ENCODE data around the gene DENND1B.
"Not testable (repeated sequence)": the region's sequence is repeated elsewhere in the genome, so short reads cannot be mapped to it uniquely, and the experiment has no call there.

The DENND1B gene

DNA sequence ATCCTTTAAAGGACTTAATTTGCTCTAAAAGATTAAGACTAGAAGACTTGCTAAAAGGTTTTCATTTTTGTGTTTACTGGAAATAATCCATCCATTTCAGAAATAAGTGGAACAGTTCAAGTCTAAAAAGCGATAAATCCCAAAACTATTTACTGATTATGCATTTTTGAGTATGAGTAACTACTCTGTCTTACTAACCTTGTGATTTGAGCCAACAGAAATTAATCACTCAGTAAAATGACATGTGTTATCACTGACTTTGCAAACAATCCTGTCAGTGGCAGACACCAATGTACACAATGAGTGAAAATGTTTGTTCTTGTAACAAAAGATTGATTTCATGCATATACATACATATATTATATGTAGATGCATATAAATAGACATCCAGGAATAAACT, 218.0 kb downstream of the DENND1B start:
- DNase-seq (ENCODE audit: low read depth): no peak

DNA sequence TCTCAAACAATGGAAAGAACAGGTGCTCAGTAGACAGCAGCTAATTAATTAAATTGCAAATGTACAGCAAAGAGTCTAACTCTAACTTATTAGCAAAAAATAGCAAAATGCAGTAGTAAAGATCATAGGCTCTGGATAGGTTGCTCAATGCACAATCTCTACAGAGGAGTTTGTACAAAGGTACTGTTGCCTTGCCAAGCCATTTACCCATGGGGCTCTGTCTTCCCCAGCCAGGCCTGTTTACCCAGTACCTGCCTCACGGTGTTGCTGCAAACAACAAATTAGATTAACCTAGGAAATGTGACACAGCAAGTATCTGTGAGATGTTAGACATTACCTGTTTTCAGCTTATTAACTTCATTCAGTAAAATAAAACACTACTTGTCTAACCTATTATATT, 222.0 kb downstream of the DENND1B start:
- DNase-seq (ENCODE audit: low read depth): no peak

DNA sequence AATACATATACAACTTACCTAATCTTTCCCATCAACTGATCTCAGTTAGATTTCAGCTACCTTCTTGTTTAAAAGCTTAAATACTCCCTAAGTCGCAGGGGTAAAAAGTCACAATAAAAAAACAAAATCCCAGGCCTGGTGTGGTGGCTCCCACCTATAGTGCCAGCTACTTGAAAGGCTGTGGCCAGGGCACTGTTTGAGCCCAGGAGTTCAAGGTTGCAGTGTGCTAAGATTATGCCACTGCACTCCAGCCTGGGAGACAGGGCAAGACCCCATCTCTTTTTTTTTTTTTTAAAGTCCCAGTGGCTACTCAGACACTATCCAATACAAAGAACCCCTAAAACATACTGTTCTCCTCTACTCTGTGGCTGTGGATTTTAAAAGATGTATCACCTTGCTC, 228.3 kb downstream of the DENND1B start:
- DNase-seq (ENCODE audit: low read depth): no peak

DNA sequence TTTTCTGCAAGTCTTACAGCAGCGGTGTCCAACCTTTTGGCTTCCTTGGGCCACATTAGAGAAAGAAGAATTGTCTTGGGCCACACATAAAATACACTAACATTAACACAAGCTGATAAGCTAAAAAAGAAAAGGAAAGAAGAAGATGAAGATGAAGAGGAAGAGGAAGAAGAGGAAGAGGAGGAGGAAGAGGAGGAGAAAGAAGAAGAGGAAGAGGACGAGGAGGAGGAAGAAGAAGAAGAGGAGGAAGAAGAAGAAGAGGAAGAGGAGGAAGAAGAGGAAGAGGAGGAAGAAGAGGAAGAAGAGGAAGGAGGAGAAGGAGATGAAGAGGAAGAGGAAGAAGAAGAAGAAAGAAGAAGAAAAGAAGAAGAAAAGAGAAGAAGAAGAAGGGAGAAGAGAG, 230.7 kb downstream of the DENND1B start:
- DNase-seq (ENCODE audit: low read depth): no peak

DNA sequence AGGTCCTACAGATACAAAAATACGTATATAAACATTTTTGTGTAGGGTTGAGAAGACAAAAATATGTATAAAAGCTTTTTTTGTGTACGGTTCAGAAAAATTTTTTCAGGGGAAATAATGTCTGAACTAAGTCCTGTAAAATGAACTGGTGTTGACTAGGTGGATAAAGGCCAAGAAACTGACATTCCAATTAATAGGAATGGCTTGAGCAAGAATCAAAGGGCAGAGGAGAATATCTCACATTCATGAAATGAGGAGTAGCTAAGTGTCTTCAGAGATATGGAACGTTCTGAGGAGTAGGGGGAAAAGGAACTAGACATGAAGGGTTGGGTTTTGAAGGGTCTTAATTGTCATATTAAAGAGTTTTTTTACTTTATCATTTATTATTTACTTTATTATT, 231.2 kb downstream of the DENND1B start:
- DNase-seq (ENCODE audit: low read depth): no peak

DNA sequence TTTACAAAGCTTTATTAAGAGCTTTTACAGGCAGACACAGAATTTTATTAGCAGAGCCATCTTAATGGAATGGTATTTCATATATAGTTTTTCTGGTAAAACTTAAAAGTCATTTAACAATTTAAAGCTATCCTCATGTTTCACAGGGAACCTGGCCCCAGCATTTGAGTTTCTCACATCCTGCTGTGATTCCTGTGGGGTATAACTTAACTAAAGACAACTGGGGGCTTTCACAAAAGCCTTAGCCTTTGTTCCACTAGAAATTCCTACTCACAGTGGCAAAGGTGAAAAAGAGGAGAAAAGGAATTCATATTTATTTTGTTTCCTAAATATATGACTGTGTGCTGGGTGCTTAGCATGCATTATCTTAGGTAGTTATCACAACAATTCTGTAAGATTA, 233.9 kb downstream of the DENND1B start:
- no peak for DNase-seq (ENCODE audit: low read depth)

DNA sequence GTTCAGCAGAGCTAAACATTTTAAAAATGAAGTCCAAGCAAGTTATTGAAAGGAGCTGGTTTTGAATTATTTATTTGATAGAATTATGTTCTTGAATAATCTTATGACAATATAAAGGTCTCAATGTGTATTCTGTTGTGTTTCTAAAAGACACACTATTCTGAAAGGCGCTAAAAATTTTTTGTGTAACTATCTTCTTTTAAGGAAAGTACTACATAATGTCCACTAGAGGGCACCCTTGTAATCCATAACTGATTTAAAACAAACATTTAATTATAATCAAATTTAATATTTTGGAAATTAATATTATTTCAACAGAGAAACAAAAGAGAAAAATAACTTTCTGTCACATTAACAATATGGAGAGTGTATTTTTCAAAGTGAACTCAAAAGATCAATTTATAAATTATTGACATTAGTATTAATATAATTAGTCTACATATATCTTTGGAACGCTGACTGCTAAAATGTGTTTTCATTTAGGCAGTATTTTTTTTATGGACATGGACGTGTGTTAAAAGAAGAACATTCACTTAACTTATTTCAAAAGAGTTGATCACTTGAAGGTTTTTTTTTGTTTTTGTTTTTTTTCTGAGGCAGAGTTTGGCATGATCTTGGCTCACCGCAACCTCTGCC, 248.4 kb downstream of the DENND1B start:
- no peak for DNase-seq (ENCODE audit: low read depth)

DNA sequence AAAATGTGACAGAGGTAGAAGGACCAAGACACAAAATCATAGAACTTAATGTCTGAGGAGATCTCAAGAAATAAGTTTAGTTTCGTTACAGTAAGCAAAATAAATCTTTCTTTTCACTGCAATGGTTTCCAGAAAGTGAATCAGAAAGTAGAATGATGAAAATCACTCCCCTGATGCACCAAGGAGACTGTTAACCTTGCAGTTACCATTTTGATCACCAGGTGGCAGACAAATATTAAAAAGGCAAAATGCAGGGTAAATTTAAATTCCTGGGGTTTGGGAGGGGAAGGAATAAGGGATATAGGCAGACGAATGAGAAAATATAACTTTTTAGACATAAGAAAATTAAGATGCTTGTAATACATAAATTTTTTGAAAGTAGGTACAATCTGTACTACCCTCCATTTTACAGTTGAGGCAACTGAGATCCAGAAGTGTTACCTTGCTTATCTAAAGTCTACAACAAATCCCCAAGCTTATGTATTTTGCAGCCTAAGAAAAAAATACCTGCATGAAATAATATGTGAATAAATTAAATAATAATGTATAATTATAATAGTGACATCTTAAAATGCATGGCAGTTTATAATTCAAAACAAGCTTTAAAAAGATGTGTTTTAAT, 254.1 kb downstream of the DENND1B start:
- peak; percentile 7 for DNase-seq (ENCODE audit: low read depth)

DNA sequence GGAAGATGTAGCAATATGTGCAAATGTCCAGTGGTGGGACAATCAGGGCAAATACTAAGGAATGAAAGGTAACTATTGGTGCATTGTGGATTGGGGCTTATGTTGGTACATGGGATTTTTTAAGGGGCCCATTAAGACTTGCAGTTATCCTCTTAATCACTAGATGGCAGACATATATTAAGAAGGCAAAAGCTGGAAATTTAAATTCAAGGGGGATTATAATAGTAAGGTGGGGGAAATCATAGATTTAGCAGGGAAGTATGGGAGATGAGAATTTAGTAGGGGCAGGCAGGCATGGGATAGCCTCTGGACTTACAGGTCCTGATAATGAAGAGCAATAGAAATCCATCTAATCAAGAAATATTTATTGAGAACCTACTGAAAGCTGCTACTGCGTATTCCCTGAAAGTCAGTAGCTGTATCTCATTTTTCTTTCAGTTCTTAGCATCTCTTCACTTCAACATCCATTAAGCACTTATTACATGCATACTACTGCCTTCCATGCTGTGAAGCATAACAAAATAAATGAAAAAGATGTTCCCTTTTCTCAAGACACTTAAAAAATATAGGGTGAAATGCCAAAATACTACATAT, 255.4 kb downstream of the DENND1B start:
- no peak for DNase-seq (ENCODE audit: low read depth)

DNA sequence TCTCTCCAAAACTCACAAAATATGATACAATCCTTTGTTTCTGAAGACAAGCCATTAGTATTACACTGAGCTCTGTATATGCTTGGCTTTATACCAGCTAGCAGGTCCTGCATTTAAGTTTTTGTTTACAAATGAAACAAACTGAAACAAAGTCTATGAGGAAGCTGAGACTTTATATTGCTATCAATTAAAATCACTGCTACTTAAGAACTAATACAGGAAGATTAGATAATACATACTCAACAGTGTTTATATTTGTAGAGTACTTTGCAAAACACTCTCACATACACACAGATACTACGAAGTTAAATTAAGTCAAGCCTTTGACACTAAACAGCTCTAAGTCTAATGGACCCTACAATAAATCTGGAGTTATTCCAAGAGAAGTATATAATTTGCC, 259.9 kb downstream of the DENND1B start:
- DNase-seq (ENCODE audit: low read depth): no peak

DNA sequence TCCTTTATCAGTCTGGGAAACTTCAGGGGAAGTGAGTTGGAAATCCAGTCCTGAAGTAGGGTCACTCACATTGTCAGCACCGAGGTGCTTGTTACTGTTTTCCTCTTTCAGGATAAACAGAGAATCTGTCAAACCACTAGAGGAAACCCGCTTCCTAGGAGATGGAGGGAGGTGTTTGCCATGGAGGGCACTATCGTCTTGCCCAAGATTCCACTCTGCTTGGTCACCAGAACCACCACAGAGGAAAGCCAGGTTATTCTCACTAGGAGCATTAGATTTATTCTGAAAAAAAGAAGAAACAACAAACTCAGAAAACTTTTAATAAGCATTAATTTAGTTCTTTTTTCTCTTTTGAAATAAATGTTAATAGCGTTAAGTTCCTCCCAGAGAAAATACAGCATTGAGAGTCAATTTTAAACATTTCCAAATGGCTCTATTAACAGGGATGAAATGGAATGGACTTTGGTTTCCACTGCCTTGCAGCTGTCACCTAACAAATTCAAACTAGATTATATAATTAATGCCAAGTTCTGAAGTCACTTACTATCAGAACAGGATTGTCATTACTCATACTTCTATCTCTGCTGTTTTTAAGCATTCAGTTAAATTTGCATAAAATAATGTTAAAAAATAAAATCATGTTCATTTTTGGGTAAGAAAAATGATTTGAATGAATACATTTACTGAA, 264.4 kb downstream of the DENND1B start:
- no peak for DNase-seq (ENCODE audit: low read depth)

DNA sequence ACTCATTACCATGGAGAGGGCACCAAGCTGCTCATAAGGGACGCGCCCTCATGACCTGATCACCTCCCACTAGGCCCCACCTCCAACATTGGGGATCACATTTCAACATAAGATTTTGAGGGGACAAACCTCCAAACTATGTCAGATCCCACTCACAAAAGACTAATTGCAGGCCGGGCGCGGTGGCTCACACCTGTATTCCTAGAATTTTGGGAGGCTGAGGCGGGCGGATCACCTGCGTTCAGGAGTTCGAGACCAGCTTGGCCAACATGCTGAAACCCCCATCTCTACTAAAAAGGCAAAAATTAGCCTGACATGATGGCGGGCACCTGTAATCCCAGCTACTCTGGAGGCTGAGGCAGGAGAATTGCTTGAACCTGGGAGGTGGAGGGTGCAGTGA, 278.6 kb downstream of the DENND1B start:
- DNase-seq (ENCODE audit: low read depth): no peak

DNA sequence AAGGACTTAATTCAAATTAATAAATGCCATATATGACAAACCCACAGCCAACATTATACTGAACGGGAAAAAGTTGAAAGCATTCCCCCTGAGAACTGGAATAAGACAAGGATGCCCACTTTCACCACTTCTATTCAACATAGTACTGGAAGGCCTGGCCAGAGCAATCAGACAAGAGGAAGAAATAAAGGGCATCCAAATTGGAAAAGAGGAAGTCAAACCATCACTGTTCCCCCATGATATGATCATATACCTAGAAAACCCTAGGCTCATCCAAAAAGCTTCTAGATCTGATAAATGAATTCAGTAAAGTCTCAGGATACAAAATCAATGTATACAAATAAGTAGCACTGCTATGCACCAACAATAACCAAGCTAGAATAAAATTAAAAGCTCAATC, 283.8 kb downstream of the DENND1B start:
- not testable (repeated sequence) for DNase-seq (ENCODE audit: low read depth)

DNA sequence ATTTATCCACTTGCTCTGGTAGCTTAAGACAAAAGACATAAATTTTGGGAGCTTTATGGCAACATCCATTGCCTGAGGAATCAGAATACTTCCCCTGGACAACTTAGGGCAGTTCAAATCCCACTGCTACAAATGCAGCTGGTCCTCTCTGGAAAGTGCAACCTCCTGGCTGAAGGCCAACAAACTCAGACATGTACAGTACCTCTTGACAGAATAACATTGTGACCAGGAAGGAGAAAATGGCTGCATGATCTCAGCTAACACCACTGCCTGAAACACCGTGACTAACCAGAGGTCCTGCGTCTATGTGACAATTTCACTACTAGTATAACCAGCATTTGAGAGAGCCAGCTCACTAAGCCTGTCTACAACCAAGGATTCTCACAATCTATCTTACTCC, 288.3 kb downstream of the DENND1B start:
- no peak for DNase-seq (ENCODE audit: low read depth)

DNA sequence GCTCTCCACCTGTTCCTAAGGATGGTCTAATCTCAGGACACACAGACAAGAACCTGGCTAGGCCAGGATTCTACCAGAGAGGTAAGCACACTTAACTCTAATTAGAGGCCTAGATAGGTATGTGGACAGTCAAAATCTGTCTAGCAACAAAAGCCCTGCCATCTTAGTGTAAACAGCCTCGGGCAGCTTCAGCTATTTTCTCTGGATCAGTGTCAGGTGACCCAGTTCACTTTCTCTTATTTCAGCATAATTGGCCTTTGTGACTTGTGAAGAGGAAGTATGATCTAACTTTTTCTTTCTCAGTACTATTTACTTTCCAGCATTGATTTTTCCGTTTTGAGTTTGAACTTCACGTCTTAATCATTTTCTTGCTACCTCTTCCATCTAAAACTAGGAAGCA, 289.5 kb downstream of the DENND1B start:
- no peak for DNase-seq (ENCODE audit: low read depth)

DNA sequence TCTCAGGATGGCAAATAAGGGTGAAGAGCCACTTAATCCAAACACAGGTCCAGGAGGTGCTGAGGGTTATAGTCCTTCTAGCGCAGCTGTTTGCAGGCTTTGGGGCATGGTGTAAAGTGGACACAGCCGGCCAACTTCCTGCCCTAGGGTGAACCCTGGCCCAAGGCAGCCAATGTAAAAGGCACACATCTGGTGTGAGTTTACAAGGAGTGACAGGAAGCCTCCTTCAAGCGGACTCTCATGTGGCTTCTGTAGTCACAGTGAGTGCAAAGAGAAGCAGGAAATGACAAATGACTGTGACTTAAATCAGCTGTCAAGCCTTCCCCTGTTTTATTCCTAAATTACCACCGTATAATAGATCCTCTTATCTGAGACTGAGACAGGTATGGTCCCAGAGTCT, 294.2 kb downstream of the DENND1B start:
- DNase-seq (ENCODE audit: low read depth): no peak

DNA sequence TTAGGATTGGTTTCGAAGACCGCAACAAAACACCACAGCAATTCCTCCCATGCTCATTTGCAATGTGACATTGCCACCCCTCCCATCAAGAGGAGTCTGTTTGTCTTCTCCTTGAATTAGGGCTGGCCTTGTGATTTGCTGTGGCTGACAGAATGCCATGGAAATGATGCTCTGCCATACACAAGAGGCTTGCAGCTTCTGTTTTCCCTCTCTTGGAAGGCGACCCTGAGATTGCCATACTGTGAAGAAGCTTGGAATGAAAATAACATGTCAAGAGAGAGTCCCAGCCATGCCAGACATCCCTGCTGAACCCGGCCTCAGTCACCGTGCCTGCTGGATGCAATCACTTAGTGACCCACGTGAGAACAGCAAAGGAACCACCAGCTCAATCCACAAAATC, 294.8 kb downstream of the DENND1B start:
- no peak for DNase-seq (ENCODE audit: low read depth)

DNA sequence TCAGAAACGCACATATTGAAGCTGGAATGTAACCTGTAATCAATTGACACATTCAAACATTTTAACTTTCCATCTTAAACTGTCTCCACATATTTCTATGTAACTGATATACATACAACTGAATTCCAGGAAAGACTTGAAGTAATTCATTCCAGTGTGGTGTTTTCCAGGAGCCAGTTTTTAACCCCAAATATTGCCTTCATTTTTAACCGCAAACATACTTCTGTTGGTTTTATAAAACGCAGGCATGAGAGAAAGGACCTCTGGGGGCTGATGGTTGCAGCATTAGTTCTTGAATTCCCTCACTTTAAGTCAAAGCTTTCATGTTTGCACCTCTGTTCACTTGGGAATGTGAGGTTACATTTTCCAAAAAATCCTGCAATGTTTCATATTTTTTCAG, 303.1 kb downstream of the DENND1B start:
- no peak for DNase-seq (ENCODE audit: low read depth)

DNA sequence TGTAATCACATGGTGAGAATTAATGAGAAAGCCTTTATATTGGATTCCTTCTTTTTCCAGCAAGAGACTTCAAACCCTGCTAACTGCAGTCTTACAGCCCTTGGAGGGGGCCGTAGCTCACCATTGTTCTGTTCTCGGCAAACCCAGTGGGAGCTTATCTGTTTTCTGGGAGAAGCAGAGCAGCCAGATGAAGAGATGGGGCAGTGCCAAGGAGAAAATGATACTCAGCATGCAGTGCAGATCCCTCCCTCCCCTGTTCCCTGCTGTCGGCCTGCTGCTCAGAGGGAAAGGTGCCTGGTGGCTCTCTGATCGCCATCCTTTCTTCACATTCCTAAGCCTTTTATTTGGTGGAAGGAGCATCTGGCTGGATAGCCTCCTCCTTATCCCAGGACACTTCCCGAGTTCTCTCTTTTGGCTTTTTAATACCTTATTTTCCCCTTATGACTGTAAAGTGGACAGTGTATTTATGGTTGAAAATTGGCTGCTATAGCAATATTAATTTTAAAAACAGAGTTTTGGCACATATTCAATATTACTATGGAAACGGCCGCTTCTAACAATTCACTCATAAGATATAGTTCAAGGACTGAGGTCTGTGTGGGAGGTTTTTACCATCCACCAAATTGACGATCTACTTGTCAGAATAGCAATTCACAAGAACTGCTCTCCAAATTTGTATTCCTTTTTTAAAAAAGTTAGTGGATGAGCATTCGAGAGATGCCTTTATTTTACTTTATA, 303.9 kb downstream of the DENND1B start:
- no peak for DNase-seq (ENCODE audit: low read depth)

DNA sequence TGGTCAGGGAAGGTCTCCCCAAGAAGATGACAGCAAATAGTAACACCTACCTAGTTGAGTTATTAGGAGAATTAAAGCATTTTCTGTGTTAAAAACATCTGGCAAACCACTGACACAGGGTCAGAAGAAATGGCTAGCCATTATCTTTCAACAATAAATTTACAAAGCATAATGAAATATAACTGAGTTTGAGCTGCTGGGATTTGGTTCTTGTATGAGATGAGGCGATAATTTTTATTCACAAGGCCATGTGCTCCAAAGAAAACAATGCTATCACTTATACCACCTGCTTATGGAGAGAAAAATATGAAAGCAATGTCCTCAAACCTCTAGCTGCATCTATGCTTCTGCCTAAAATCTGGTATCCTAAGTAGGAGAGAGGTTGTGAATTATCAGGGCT, 304.9 kb downstream of the DENND1B start:
- DNase-seq (ENCODE audit: low read depth): no peak

DNA sequence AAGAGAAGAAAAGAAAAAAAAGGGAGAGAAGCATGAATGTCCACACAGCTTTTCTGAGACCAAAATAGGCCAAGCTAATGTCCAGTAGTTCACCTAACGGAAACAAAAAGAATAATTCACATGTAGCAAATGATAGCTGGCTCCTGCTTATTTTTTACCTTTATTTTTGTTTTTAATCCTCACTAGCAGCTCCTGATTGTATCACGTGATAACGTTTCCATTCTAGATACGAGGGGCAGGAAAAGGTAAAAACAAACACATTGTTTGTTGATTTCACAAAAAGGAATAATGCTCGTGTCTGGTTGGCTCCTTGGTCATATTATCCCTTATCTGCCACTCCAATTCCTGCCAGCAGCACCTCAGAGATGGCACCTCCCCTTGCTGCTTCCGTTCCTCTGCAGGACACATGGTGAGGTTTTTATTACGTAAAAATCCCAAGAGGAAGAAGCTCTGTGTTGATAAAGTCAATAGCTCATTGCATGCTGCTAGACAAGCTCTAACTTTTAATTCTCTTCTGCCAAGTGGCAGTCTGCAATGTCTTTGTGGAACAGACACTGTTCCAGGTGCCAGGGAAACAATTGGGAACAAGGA, 305.6 kb downstream of the DENND1B start:
- DNase-seq (ENCODE audit: low read depth): no peak

DNA sequence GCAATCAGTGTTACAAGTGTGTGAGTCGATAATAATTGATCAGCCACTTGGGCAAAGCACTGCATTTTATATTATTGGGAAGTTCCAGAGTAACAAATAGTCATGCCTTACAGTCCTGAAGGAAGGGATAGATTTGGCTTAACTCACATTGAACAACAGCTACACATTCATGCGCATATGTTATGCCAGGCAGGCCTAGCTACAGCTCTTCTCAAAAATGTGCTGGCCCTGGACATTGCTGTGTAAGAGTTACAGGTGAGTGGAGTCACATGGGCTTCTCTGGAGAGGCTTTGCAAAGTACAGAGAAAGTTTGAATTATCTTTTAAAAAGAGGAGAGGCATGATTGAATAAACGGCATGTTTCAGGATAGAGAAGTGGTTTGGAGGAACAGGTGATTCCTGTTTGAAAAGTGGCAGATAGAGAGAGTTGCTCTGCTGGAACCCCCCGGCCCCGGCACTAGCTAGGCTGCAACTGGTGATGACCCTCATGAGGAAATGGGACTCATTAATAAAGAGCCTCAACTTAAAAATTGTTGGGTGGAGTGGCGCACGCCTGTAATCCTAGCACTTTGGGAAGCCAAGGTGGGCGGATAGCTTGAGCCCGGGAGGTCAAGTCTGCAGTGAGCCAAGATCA, 306.6 kb downstream of the DENND1B start:
- no peak for DNase-seq (ENCODE audit: low read depth)

Data from HS-27A (cell line).